HG03097 (cell line): ENCODE measurements around the gene GGA2.
"Not testable (repeated sequence)": the region's sequence is repeated elsewhere in the genome, so short reads cannot be mapped to it uniquely, and the experiment has no call there.

ENCODE experiments used
- ATAC-seq: cut with Tn5 transposase; IDR thresholded peaks from one replicate; pipeline ENCODE4 v1.9.1; 2021; ENCODE audit not compliant: unreplicated experiment, low FRiP score

The GGA2 gene

DNA sequence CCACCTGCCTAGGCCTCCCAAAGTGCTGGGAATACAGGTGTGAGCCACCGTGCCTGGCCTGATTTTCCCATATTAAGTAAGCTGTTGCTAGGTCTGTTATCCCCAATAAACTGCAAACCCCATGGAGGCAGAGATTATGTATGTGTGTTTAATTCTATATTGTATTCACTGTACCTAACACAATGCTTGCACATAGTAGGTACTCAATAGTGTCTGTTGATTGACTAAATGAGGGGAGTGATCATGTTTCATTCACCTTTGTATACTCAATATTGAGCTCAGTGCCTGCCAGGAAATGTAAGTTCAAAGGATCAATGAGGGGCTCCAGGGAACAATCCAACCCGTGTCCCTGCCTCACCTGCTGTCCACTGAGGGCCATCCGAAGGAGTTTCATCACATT lies 14.6 kb upstream of the GGA2 start:
- ATAC-seq = no peak

DNA sequence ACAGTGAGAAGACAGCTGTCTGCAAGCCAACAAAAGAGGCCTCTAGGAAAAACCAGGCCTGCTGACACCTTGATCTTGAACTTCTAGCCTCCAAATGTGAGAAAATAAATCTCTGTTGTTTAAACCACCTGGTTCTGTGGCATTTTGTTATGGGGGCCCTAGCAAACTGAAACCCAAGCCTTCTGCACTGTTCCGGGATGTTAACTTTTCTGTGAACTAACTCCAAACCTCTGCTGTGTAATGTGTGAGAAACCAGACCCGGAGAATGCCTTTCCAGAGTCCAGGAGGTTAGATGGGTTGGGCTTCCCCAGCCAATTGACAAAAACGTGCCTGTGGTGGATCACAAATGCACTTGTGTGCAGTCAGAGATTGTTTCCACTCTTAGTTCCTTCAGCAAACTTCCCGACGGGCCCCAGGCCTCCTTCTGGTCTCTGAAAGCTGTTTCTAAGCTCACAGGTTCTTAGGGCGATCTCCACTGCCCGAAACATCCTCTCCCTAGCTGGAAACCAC lies 13.6 kb upstream of the GGA2 start:
- ATAC-seq = no peak

DNA sequence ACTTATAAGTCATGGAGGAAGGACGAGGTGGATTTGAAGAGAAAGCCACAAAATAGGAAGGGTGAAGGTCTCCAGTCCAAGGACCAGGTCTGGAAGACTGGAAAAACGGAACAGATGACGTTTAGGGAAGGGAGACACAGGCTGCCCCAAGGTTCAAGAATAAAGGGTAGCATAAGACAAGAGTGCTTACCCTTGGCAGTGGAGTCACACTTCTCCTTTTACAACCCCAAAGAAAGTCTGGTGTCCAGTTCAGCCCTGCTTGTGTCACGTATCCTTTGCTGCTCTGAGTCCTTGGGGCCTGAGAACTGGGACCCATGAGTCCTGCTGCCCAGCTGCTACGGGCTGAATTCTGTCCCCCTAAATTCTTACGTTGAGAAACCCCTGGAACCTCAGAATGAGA lies 13.0 kb upstream of the GGA2 start:
- ATAC-seq = no peak

DNA sequence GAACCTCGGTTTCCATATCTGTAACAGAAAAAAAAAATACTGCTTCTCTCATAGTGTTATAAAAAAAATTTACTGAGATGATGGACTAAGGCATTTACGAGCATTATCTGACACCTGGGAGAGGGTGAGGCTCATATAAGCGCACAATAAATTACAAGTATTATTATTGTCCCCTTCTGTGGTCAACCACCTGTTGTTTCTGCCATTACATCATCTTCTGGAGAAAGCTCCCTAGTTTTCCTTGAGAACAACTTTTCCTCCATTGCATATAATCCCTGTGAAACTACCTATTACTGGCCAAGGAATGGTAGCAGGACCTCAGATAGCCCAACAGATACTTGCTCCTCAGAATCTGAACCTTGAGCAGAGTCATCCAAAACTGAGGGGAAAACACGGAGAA lies 11.7 kb upstream of the GGA2 start:
- ATAC-seq = no peak

DNA sequence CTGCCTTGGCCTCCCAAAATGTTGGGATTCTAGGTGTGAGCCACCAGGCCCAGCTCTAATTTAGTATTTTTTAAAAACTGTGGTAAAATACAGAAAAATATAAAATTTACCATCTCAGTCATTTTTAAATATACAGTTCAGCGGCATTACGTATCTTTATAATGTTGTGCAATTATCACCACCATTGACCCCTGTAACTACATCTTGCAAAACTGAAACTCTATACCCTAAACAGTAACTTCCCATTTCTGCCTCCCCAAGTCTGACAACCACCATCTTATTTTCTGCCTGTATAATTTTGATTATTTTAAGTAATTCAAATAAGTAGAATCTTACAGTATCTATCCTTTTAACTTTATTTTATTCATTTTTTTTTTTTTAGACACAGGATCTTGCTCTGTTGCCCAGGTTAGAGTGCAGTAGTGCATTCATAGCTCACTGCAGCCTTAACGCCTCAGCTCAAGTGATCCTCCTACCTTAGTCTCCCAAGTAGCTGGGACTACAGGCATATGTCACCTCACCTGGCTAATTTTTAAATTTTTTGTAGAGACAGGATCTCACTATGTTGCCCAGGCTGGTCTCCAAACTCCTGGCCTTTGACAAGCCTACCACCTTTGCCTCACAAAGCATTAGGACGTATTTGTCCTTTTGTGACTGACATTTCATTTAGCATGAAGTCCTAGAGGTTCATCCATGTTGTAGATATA lies 10.9 kb upstream of the GGA2 start:
- no peak for ATAC-seq

DNA sequence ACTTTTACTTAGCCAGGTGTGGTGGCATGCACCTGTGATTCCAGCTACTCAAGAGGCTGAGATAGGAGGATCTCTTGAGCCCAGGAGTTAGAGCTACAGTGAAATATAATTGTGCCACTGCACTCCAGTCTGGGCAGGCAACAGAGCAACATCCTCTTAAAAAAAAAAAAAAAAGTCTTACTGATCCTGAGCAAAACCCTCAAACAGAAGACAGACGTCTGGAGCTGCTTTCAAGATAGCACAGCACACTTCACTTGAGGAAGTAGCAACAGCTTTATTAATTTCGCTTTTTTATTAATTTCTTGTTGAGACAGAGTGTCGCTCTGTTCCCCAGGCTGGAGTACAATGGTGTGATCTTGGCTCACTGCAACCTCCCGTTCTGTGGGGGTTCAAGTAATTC lies 10.2 kb upstream of the GGA2 start:
- ATAC-seq = no peak

DNA sequence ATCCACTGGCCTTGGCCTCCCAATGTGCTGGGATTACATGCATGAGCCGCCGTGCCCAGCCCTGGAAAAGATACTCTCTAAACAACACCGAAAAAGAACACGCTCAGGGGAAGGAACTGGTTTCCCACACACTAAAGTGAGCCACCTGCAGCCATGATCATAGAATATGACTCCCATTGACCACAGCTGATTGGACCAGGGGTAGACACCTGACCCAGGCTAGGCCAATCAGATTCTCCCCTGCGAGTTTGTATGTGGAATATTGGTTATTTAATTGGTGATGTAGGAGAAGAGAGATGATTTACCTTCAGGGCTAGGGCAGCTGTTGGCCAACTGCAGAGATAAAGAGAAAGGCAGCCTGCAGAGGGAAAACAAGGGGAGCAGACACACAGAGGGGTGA lies 9.0 kb upstream of the GGA2 start:
- ATAC-seq = no peak

DNA sequence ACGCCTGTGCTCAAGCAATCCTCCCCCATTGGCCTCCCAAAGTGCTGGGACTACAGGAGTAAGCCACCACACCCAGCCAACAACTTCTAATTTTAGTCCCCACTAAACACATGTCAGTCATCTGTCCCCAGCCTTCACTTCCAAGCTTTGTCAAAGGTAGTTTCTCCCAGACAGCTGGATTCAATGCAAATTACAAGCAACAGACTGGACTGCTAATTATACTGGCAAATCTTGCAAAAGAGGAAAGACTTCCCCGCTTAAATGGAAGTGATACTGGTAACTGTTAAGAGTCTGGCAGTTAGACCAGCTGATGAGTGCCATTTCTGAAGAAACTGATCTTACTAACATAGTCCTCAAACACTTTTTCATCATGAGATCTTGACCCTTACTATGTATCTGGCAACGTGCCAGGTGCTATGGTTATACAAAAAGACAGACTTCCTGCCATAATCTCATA lies 8.2 kb upstream of the GGA2 start:
- ATAC-seq = no peak

DNA sequence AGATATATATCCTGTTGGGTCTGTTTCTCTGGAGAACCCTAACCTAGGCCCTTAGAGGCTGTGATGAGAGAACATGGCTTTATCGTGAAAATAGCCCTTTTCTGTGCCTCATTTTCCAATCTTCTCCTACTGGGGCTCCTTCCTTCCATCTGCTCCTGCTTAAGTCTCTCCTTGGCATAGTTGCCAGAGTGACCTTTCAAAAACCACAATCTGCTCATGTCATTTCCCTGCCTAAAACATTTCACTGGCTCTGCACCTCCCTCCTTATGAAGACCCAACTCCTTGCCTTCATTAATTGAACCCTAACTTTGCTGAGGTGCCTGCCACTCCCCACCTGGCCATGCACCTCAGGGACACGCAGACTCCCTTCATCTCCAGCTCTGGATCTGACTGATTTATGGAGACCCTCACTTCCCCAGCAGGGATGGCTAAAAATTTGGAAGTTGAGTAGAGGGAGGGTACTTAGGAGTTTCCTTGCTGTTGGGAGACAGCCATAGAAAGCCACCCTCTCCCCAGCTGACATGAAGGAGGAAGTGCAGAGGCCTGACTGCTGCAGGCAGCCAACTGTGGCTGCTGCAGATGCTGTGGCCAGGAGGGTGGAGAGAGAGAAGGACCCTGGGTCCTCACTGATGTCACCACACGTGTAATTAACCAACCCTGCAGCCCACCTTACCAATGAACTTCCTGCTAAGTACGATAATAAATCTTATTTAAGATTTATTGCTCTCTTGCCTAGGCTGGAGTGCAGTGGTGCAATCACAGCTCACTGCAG lies 6.3 kb upstream of the GGA2 start:
- no peak for ATAC-seq

DNA sequence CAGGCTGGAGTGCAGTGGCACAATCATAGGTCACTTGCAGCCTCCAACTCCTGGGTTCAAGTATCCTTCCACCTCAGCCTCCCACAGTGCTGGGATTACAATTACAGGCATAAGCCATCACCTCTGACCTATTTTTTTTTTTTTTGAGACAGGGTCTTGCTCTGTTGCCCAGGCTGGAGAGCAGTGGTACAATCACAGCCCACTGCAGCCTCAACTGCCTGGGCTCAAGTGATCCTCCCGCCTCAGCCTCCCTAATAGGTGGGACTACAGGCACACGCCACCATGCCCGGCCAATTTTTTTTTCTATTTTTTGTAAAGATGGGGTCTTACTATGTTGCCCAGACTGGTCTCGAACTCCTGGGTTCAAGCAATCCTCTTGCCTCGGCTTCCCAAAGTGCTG lies 5.6 kb upstream of the GGA2 start:
- ATAC-seq = no peak

DNA sequence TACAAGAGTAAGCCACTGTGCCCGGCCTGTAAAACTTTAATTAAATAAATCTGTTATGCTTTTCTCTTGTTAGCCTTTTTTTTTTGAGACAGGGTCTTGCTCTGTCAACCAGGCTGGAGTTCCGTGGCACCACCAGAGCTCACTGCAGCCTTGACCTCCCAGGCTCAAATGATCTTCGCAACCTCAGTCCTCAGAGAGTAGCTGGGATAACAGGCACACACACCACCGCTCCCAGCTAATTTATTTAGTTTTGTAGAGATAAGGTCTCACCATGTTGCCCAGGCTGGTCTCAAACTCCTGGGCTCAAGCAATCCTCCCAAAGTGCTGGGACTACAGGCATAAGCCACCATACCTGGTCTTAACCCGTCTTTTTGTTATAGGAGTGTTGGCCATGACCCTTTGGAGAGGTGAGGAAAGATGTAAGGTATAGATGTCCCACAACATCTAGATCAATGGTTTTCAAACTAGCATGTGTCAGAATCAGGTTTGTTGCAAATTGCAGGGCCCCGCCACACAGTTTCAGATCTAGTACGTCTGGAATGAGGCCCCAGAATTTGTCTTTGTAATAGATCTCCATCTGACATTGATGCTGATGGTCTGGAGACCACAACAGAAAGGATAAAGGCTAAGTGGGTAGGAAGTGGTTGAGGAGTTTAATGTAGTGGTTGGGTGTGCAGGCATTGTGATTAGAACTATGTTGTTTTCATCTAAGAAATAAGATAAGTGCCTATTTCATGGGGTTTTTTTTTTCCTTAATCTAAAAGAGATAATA lies 4.3 kb upstream of the GGA2 start:
- ATAC-seq = no peak

DNA sequence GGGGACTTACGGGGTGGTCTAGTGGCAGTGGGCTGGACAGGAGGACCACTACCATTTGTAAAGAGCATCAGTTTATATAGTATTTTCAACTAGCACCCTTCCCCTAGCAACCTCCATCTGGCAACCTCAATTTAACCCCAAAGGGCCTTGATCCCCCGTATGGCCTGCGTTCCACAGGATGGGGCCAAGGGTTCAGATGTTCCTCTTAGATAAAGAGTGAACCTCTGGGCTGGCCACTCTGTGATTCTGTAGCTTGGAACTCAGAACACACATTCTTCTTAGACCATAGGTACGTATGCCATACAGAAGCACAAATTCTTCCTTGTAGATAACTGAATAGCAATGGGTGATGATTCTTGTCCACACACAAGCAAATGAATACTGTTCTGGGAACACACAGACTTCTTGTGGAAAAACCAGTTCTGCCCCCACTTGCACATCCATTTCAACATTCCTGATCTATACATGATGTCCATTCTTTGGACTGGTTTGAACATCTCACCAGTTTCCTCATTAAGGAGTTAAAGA lies 1.9 kb upstream of the GGA2 start:
- no peak for ATAC-seq

DNA sequence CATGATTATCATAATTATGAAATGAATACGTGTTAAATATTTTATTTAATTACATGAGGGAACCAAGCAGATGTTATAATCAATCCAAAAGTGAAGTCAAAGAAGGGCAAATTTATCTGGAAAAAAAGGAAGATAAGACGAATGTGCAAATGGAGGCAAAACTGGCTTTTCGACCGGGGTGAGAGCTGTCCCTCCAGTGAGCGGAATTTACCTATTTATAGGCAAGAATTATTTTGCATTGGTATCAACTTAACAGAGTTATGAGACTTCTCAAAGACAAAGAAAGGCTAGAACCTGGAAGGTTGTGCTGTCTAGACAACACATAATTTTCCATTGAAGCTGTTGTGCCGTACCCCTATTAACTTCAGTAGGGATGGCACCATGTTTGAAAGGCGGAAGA lies 1.4 kb upstream of the GGA2 start:
- ATAC-seq = no peak

DNA sequence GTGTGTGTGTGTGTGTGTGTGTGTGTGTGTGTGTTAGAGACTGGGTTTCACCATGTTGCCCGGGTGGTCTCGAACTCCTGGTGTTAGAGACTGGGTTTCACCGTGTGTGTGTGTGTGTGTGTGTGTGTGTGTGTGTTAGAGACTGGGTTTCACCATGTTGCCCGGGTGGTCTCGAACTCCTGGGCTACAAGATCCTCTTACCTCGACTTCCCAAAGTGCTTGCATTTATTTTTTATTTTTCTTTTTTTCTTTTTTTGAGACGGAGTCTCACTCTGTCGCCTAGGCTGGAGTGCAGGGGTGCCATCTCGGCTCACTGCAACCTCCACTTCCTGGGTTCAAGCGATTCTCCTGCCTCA lies 599 bp upstream of the GGA2 start:
- ATAC-seq = not testable (repeated sequence)

DNA sequence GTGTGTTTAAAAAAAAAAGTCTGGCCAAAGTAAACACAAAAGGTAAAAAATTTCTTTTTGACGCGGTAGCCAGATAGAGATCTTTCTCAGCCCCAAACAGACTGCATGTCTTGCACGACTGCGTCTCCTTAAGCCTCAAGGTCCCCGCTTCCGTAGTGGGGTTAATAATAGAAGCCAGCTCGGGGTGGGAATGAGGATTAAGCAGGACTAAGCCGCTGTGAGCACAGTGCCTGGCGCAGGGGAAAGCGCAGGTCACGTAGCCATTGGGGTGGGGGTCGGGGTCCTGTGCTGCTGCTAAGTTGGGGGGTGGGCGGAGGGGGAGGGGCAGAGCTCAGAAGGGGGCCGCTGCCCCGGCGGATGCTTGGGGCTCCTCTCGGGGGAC lies 521 bp downstream of the GGA2 start:
- ATAC-seq = no peak

DNA sequence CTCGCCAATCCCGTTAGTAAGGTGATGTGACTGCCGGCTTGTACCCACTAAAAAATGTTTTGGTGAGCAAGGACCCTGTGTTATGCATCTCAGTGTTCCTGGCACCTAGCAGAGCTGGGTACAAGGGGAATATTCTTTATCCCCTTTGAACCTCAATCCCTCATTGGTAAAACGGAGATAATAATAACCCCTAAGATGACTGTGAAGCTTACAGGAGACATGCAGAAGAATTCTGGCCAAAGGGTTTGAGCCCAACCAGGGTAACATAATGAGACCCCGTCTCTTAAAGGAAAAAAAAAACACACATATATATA lies 896 bp downstream of the GGA2 start:
- ATAC-seq = no peak

DNA sequence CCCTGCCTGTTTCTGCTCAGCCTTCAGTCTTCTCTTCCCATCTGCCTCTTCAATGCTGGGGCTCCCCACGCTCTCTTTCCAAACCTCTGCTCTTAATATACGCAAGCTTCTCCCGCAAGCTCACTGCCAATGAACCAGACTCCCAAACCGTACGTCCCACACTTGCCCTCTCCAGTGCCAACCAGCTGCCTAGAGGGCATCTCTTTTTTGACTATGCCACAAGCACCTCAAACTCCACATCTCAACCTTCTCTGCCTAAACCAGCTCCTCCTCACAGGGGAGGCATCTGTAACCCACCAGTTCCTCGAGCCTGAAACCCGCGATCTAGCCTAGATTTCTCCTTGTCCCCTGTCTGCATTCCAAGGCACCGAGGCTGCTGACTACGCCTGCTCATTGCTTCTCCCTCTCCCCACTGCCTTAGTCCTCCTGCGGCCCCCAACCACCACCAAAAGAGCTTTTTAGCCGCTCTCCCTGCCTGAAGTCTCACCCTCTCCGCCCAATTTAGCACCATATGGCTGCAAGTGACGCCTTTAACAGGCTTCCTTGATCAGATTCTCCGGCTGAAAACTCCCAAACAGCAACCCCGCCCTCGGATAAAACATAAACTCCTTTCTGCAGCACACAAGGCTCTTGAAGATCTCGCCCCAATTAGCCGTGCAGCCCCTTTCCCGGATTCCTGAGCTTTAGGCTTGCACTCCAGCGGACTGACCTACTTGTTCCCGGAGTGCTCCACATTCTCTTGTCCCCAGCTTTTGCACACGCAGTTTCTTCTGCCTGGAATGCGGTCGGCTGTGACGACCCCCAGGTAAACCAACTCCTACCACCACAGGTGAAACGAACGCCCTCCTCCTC lies 1.5 kb downstream of the GGA2 start:
- no peak for ATAC-seq

DNA sequence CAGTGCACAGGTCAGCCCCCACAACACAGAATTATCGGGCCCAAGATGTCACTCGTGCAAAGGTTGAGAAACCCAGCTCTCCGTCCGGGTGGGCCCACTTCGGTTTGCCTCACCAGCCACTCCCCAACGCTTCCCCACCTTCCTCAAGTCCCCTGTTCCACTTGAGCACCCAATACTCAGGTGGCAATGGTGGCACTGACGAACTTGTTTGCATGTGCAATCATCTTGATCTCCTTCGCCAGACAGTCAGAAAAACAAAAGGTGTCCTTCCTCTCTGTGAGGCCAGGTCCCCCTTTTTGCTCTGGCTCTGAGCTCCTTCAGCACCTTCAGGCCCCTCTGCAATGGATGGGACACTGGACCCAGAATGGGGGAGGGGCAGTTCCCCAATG lies 3.7 kb downstream of the GGA2 start:
- ATAC-seq = no peak

DNA sequence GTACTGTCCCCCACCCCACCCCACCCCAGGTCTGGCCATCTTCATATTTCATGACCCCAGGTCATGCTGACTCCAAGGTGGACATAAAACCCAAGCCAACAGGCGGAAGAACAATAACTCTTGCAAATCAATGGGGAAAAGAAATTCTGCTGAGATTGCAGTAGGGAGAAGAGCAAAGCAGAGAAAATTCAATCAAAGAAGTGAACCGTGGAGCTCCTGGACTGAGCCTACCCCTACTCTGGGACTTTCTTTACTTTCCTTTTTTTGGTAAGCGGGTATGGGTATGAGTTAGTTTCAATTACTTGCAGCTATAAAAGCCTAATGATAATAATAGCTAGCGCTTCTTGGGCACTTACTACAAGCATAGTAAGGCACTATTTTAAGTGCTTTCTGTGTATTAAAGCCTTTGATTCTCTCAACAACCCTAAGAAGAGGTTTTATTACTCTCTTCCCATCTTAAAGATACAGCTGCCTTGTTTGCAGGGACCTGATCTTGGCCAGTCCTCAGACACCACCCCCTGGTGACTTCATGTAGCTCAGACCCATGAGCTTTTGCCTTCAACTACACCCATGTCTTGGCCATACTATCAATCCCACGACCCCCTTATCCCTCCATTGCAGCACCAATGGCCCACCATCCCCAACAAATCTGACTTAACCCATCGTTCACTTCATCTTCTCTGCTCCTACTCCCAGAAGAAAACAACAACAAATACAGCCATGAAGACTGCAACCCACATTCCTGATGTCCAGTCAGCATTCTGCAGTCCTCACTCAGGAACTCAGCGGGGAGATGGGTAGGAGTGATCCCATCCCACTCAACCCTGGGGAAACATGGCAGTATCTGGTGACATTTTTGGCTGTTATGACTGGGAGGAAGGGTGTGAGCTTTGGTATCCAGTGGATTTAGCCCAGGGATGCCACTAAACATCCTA lies 4.4 kb downstream of the GGA2 start:
- ATAC-seq = no peak
